GM19468 (cell line): Measurements from ENCODE around the gene RBP4.

Source experiments
- ATAC-seq: cut with Tn5 transposase; IDR thresholded peaks from one replicate; pipeline ENCODE4 v1.9.1; 2021; ENCODE audit warnings: mild to moderate bottlenecking, moderate library complexity, moderate number of reproducible peaks; ENCODE audit not compliant: unreplicated experiment; ENCODE audit errors: extremely low read depth

The RBP4 gene

GRCh38 chr10:93601146-93601773 is at the start of gene RBP4:
TSS of gene RBP4 (minus strand) at chr10:93601235. CDS start at chr10:93601028, 207 bp downstream.
- ATAC-seq, result no peak

DNA sequence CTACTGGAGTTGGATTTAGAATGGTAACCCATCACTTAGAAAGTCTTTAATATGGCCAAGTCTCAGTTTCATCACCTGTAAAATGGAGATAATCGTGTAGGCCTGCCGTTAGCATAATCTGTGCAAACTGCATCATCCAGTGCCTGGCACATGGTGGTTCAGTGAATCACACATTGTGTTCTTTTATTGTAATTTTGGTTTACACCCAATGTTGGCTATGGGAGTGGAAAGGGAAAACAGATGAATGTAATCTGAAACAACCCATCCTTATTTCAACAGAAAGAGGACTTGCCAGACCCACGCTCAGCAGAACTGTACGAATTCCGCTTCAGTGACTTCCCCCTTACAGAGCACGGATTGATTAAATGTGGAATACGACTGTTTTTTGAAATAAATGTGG is 38.8 kb upstream of the RBP4 start:
- no peak for ATAC-seq

DNA sequence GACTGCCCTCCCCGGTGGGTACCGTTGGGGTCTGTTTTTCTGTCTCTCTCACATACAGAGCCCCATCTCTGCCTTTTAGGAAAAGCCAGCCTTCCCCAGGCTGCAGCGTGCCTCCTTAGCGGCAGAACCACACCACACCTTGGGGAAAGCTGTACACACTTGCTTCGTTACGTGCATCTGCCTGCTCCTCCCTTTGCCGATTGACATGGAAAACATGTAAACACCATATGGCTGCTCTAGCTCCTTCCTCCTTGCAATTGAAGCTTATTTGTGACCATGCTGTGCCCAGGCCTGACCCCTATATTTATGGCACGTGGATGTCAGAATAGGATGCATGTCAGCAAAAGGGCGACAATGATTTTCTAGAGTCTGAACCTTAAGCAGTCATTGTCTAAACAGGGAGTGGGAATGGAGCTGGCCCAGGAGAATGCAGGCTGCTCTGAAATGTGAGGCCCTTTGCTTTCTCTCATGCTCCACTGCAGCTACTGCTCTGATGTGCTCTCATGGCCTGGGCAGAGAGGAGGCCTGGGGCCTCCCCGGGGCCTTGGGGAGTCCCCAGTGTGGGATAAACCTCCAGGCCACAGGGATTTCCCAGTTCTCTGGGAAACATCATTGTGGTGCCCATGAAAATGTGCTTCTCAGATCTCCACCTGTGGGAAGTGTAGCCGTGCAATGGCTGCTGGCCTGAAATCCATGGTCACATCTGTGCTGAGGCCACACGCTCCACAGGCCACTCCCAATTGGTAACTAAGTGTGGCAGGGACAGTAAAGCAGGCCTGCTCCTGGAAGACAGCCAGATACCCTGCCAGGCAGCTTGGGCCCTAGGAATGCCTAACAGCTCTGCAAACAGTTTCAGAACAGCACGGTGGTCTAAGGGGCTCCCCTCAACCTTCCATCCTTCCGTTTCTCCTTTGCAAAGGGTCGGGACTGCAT is 29.9 kb upstream of the RBP4 start:
- no peak for ATAC-seq

GRCh38 chr10:93629647-93630305 is 28.7 kb upstream of the RBP4 start:
- no peak for ATAC-seq

DNA sequence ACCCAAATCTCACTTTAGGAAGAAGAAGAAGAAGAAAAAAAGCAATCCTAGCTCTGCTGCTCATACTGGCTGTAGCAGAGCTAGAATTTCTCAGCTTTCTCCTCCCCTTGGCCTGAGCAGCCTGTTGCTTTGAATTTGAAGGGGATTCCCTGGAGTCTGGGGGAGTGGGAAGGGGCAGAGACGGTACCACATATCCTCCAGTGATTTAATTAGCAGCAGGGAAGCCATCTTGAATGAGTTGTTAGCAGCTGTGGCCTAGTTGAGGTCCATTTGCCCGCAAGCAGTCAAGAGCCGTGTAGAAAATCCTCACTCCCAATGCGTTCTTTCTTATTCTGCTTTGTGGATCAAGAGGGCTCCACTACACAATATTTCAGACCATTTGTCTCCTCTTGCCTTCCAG is 27.8 kb upstream of the RBP4 start:
- no peak for ATAC-seq

GRCh38 chr10:93622942-93623341 is 21.9 kb upstream of the RBP4 start:
- no peak for ATAC-seq

- ATAC-seq, result no peak
Observed at GRCh38 chr10:93620925-93621324, 19.9 kb upstream of the RBP4 start.

- no peak for ATAC-seq
Observed at GRCh38 chr10:93615576-93616235, 14.7 kb upstream of the RBP4 start.

DNA sequence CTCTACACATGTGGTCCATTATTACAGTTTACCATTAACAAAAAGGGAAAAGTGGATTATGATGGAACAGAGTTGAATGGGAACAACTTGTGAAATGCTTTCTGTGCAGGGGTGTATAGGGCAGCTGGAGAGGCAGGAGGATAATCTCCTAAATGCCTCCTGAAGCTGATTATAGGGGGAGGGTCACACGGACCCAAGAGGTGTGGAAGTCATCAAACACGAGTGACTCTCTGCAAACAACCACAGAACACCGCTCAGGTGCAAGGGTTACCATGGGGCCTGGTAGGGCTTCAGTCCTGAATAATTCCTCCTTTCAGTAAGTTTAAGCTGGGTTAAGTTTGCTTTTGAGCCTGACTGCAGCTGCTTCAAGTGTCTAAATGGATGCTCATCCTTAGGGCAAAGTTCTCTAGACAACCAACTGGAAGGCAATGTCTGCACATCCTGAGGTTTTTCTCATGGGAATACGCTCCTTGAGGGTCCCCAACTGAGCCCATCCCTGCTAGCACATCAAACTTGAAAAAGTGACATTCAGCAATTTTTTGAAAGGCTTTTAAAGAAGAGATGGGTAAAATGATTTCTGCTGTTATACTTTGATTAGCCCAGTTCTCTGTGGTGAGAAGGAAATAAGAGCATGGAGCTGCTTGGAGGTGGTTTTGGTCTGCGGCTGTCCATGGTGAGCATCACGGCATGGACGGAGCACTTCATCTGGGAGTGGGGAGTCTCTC is 13.2 kb upstream of the RBP4 start:
- no peak for ATAC-seq

- no peak for ATAC-seq
Observed at GRCh38 chr10:93613126-93613525, 12.1 kb upstream of the RBP4 start.

- no peak for ATAC-seq
Observed at GRCh38 chr10:93612311-93612710, 11.3 kb upstream of the RBP4 start, which contains the start of gene PDE6C. TSS of gene PDE6C (plus strand) at chr10:93612537. CDS start at chr10:93612726, 189 bp downstream.

DNA sequence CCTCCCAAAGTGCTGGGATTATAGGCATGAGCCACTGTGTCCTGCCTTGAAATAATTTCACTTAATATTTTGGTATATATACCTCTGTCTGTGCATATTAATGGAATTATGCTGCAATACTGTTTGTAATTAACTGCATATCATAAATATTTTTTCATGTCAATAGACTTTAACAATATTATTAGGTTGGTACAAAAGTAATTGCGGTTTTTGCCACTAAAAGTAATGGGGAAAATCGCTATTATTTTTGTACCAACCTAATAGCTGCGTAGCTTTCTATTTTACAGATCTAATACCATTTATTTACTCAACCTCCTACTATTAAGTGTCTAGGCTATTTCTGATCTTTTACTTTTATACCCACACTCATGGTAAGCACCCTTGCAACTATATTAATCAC is 7.4 kb upstream of the RBP4 start:
- ATAC-seq, result no peak

GRCh38 chr10:93604146-93604545 is 3.1 kb upstream of the RBP4 start:
- no peak for ATAC-seq

- ATAC-seq, result no peak
Observed at GRCh38 chr10:93603023-93603422, 2.0 kb upstream of the RBP4 start.

DNA sequence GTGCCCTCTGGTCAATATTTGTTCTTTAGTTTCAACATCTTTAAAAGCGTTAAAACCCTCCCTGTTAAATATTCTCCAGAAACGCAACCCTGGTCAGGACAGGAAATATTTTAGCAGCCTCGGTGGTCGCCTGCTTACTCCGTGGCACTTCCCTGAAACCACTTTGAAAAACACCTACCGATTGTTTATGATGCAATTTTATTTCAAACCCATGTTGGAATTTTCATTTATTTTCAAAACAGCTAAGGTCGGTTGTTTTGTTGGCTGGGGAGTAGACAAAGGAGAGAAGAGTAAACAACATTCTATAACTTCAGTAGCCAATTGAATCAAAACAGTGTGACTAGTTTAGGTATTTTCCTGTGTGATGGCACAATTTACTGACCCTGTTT is 733 bp upstream of the RBP4 start:
- no peak for ATAC-seq

- ATAC-seq, result no peak
Observed at GRCh38 chr10:93600446-93601145, 439 bp downstream of the RBP4 start.

DNA sequence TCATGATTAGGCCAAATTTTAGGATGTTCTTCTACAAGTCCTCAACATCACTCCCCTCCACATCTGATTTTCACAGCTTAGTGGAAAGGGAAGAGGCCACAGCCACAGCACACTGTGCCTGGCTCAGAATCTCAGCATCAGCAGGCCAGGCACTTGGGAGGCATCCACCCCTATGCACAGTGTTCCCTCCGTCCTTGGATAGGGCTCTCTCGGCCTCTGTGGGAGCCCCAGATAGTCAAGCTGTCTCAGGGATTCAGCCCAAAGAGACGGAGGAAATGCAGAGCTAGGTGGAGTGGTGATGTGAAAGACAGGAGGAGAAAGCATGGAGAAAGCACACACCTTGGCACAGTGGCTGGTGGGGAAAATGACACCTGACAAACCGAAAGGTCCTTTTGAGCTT is 1.3 kb downstream of the RBP4 start:
- ATAC-seq, result no peak

- no peak for ATAC-seq
Observed at GRCh38 chr10:93599335-93599734, 1.7 kb downstream of the RBP4 start.

DNA sequence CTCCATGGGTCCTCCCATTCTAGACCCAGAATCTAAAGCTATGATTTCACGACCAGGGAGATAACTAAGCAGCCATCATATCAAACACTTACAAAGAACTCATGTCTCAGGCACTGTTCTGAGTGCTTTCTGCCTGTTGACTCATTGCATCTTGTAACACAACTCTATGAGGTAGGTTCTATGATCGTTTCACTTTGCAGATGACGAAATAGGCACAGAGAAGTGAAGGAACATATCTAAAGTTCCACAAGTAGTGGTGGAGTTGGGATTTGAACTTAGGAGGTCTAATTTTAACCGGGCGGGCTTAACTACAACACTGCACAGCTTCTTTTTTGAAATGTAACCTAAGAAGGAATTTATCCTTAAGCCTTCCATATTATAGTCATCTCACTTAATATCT is 2.9 kb downstream of the RBP4 start:
- no peak for ATAC-seq
